Cardiac atrium fibroblast (primary cell): ENCODE data around the gene ATF7. TPM values are rescaled to one million over a fixed set of nuclear protein-coding genes. Genes with fewer than 3 reads are reported as not detected.

ENCODE experiments used
- total RNA-seq: library from RNA; depleted of rRNA; stranded (reverse); fragments of >200 nt; gene quantifications from 2 replicates; pipeline ENCODE4 v1.2.3, GENCODE V29; 2015

Gene ATF7
- 12.6 and 19.9 TPM in 2 replicates for total RNA-seq

GRCh38 chr12:53625946-53626701 lies at the start of gene ATF7:
Gene ATF7 (minus strand): TSS chr12:53626382. CDS start chr12:53601000, 25,382 bp downstream.

GRCh38 chr12:53506881-53507602 lies 119.1 kb downstream of the ATF7 start, which contains the start of gene NPFF:
Gene NPFF (minus strand): TSS chr12:53507484. CDS start chr12:53507474, 10 bp downstream.

GRCh38 chr12:53500776-53501614 lies 125.2 kb downstream of the ATF7 start, which contains the start of gene TARBP2:
Gene TARBP2 (plus strand): TSS chr12:53501283. CDS start chr12:53501409, 126 bp downstream.

GRCh38 chr12:53499266-53500141 lies 126.7 kb downstream of the ATF7 start, which contains the start of gene MAP3K12:
Gene MAP3K12 (minus strand): TSS chr12:53499458. CDS start chr12:53487391, 12,067 bp downstream.

Other genes starting within 250 kb of the ATF7 start
- 25.8 and 28.3 TPM in 2 replicates for gene SP1, start 246.2 kb downstream of the ATF7 start, total RNA-seq
- not detected in 2 replicates for gene AMHR2, start 202.5 kb downstream of the ATF7 start, total RNA-seq
- gene PRR13, start 184.6 kb downstream of the ATF7 start, total RNA-seq: 70.8 and 92.7 TPM in 2 replicates
- 158 and 225 TPM in 2 replicates for gene PCBP2, start 174.3 kb downstream of the ATF7 start, total RNA-seq
- gene MAP3K12, start 126.9 kb downstream of the ATF7 start, total RNA-seq: 25.4 and 26.9 TPM in 2 replicates
- 30.1 and 43.5 TPM in 2 replicates for gene TARBP2, start 125.1 kb downstream of the ATF7 start, total RNA-seq
- gene NPFF, start 118.9 kb downstream of the ATF7 start, total RNA-seq: not detected in 2 replicates
- gene ATP5MC2, start 49.7 kb upstream of the ATF7 start, total RNA-seq: 293 and 344 TPM in 2 replicates
- 79.5 and 83.9 TPM in 2 replicates for gene CALCOCO1, start 101.1 kb upstream of the ATF7 start, total RNA-seq
- gene CISTR, start 125.6 kb upstream of the ATF7 start, total RNA-seq: not detected in 2 replicates